Activated CD4-positive, alpha-beta T cell treated with anti-CD3 and anti-CD28 coated beads for 36 hours (primary cell): ENCODE measurements around the gene EZR. TPM values are rescaled to one million over a fixed set of nuclear protein-coding genes. Genes with fewer than 3 reads are reported as not detected.

Source experiments
- ATAC-seq: fragments of 200-7000 bp; cut with Tn5 transposase; one replicate; pipeline ENCODE4 v1.10.0; 2021; ENCODE audit warnings: mild to moderate bottlenecking, moderate library complexity
- CTCF ChIA-PET: fragments of 350-600 bp; sonication (Branson Sonifier 250); formaldehyde crosslinking; loops from one replicate; lab custom pipeline; 2021; ENCODE audit warnings: antibody characterized with exemption; lab: Charles Lee
- POLR2A ChIA-PET: fragments of 350-600 bp; sonication (Branson Sonifier 250); formaldehyde crosslinking; loops from one replicate; lab custom pipeline; 2021; ENCODE audit warnings: antibody characterized with exemption, inconsistent platforms; lab: Charles Lee
- DNase-seq: peaks from one replicate; pipeline ENCODE4 v3.0.0-alpha.2; 2020
- H3K27ac Mint-ChIP-seq: one replicate; pipeline ENCODE4 v1.8.0; 2021; ENCODE audit warnings: mixed read lengths
- H3K27me3 Mint-ChIP-seq: one replicate; pipeline ENCODE4 v1.8.0; 2021; ENCODE audit warnings: mixed read lengths
- H3K36me3 Mint-ChIP-seq: one replicate; pipeline ENCODE4 v1.8.0; 2021; ENCODE audit warnings: low read depth, mixed read lengths
- H3K4me1 Mint-ChIP-seq: one replicate; pipeline ENCODE4 v1.8.0; 2021; ENCODE audit warnings: mixed read lengths
- H3K4me3 Mint-ChIP-seq: one replicate; pipeline ENCODE4 v1.8.0; 2021; ENCODE audit warnings: mild to moderate bottlenecking, moderate library complexity, mixed read lengths
- H3K9me3 Mint-ChIP-seq: one replicate; pipeline ENCODE4 v1.8.0; 2021; ENCODE audit warnings: low read depth, mixed read lengths
- intact Hi-C, 2 experiments: fragments of 100-400 bp; cut with DNase I in 1 of 2; cut with micrococcal nuclease in 1 of 2; formaldehyde crosslinking; loops; one replicate each; pipeline versions ENCODE4 v1.14.2 to v1.15.1; 2022 to 2024; cut with DNase I, micrococcal nuclease
- total RNA-seq, 2 experiments: library from RNA; stranded (reverse); gene quantifications; one replicate each; pipeline ENCODE4 v1.2.3, GENCODE V29; 2021

The EZR gene
- total RNA-seq, 2 experiments from 2014 or later, result 197 to 203 TPM

DNA sequence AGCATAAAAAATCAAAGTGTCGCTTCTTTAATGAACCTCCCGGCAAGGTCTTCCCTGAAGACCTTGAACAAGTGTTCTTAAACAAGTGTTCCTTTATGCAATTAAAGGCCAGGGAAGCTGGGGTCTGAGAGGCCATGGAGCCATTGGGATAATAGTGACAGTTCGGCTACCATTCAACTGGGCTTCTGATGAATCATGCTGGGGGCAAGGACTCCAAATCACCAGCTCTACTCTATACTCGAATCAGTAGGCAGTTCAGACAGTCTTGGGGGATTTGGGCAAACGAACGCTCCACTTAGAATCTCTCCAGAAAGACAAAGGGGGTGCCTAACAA lies 34.7 kb upstream of the EZR start:
- Mint-ChIP-seq H3K27ac (no peak overlapping the region), H3K9me3 (no peaks in the 10 kb centered on the region), H3K4me3 (no peak overlapping the region), H3K27me3 (no peaks in the 10 kb centered on the region), H3K36me3 (no peaks in the 10 kb centered on the region), H3K4me1 (peaks cover 29% of the 10 kb centered on the region)
- ChIA-PET POLR2A (interaction anchor here (1.0 to 2.0 kb wide), 4 partner anchors 14 to 205 kb away, joined by 3 to 34 read pairs (median 4); partner anchors contain the start of gene SYTL3), CTCF (interaction anchor here (0.6 to 2.7 kb wide), 6 partner anchors 9 to 271 kb away, joined by 3 to 22 read pairs (median 4); no protein-coding TSS in a partner anchor)
- intact Hi-C loops, result loop anchor here (1.0 to 10.0 kb wide), 7 partner anchors 15 to 1089 kb away; partner anchors contain the start of genes SOD2 (in 1 of the 2) and TAGAP (in 1 of the 2)
- no peak for ATAC-seq
- no peak for DNase-seq

DNA sequence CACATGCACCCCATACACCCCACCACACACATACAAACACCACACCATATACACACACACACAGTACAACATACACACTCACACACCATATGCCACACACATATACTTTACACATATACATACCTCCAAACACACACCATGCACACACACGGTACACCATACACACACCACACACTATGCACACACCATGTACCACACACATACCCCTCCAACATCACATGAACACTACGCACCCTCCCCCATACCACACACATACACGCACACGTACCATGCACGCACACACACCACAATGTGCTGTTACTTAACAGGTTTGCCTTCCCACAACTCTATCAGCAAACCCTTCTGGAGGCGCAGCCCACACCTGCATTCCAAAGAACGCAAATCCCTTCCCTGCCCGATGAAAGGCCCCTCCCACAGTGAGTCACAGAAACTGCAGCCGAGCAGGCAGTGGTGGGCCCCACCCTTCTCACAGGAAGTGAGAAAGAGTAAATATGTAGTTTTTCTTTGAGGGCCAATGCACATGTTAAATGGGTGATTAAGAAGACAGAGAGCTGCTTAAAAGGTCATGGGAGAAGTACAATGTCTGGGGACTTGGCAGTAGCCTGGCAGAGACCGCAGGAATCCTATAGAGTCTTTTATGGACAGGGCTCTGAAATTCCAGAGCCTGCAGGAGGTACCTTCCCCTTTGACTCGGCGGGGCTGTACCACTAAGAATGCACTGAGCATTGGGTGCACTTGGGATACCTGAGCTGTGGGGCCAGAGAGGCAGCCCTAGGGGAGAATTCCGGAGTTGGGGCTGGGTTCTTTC lies 34.1 kb upstream of the EZR start:
- CTCF ChIA-PET, result interaction anchor here (0.6 to 2.7 kb wide), 3 partner anchors 15 to 120 kb away, joined by 3 to 22 read pairs (median 3); no protein-coding TSS in a partner anchor
- intact Hi-C loops, result loop anchor here (1.0 to 10.0 kb wide), 7 partner anchors 16 to 1088 kb away; partner anchors contain the start of genes SOD2 (in 1 of the 2) and TAGAP (in 1 of the 2)
- H3K36me3 Mint-ChIP-seq, result no peaks in the 10 kb centered on the region

DNA sequence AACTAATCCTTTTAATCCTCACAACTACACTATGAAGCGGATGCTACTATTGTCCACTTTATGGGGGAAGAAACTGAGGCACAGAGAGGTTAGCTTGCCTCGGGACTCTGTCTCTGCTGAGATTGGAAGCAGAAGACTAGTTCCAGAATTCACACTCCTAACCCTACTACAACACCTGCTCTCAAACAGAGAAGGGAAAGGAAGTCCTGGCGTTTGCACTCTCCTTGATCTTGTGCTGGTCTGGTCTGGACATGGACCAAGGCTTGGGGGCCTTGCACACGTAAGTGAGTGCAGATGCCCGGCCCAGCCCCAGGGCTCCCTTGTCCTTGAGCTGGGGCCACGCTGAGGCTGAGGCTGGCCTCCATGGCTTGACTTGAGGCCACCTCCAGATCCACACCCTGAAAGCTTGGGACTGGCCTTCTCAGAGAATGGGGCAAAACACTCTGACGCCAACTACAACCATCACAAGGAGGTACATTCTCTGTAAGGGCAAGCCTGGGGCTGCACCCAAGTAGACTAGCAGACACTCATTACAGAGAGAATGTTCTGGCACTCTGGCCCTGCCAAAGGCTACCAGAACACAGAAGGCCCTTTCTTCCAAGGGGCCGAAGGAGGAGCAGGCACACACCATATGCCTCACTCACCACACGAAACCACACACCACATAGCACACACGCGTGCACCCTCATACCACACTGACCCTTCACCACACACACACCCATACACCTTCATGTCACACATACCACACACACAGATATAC lies 33.3 kb upstream of the EZR start:
- no peak overlapping the region for H3K4me3 Mint-ChIP-seq
- no peak overlapping the region for H3K27ac Mint-ChIP-seq
- ChIA-PET CTCF (interaction anchor here (0.7 to 1.5 kb wide), 2 partner anchors 121 to 199 kb away, joined by 3 read pairs; no protein-coding TSS in a partner anchor), POLR2A (interaction anchor here (0.6 kb wide), 1 partner anchor 18 kb away, joined by 3 read pairs; no protein-coding TSS in a partner anchor)
- no peaks in the 10 kb centered on the region for H3K36me3 Mint-ChIP-seq
- no peaks in the 10 kb centered on the region for H3K27me3 Mint-ChIP-seq
- intact Hi-C loops, result loop anchor here (1.0 to 10.0 kb wide), 7 partner anchors 17 to 1088 kb away; partner anchors contain the start of genes SOD2 (in 1 of the 2) and TAGAP (in 1 of the 2)
- no peaks in the 10 kb centered on the region for H3K9me3 Mint-ChIP-seq
- peaks cover 29% of the 10 kb centered on the region for H3K4me1 Mint-ChIP-seq
- DNase-seq (peak; percentile 24), ATAC-seq (no peak)

More for the DNA sequence above, 34.1 kb upstream of the EZR start:
- POLR2A ChIA-PET, result interaction anchor here (1.0 to 2.0 kb wide), 3 partner anchors 17 to 204 kb away, joined by 3 to 34 read pairs (median 5); partner anchors contain the start of gene SYTL3
- no peaks in the 10 kb centered on the region for H3K27me3 Mint-ChIP-seq
- H3K4me3 Mint-ChIP-seq, result no peak overlapping the region
- peak; percentile 94 for DNase-seq
- no peak overlapping the region for H3K27ac Mint-ChIP-seq
- peaks cover 29% of the 10 kb centered on the region for H3K4me1 Mint-ChIP-seq
- no peaks in the 10 kb centered on the region for H3K9me3 Mint-ChIP-seq
- ATAC-seq, result peak; percentile 83

DNA sequence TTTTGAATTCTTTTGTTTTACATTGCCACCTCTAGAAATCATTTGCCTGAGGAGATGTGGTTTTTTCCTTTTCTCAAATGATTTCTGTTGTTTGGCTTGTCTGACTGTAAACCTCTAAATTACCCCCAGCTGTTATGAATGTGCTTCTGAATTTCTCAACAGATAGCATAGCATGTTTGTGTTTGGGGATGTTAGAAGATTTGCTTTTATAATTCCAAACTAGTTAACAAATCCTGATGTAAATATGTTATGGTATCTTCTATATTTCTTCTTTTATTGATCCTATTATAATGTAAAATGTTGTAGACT lies 31.6 kb upstream of the EZR start:
- ATAC-seq (no peak), DNase-seq (no peak)
- ChIA-PET CTCF (interaction anchor here (0.7 to 1.4 kb wide), 3 partner anchors 17 to 301 kb away, joined by 3 to 5 read pairs (median 4); no protein-coding TSS in a partner anchor), POLR2A (no interaction called here)
- Mint-ChIP-seq H3K27me3 (no peaks in the 10 kb centered on the region), H3K4me1 (peaks cover 23% of the 10 kb centered on the region), H3K36me3 (no peaks in the 10 kb centered on the region), H3K27ac (peak overlapping the region; percentile 89), H3K4me3 (no peak overlapping the region), H3K9me3 (no peaks in the 10 kb centered on the region)
- intact Hi-C loops, result loop anchor here (1.0 to 10.0 kb wide), 11 partner anchors 19 to 1086 kb away; partner anchors contain the start of genes EZR (in 1 of the 2), SOD2 (in 1 of the 2) and TAGAP (in 1 of the 2)

DNA sequence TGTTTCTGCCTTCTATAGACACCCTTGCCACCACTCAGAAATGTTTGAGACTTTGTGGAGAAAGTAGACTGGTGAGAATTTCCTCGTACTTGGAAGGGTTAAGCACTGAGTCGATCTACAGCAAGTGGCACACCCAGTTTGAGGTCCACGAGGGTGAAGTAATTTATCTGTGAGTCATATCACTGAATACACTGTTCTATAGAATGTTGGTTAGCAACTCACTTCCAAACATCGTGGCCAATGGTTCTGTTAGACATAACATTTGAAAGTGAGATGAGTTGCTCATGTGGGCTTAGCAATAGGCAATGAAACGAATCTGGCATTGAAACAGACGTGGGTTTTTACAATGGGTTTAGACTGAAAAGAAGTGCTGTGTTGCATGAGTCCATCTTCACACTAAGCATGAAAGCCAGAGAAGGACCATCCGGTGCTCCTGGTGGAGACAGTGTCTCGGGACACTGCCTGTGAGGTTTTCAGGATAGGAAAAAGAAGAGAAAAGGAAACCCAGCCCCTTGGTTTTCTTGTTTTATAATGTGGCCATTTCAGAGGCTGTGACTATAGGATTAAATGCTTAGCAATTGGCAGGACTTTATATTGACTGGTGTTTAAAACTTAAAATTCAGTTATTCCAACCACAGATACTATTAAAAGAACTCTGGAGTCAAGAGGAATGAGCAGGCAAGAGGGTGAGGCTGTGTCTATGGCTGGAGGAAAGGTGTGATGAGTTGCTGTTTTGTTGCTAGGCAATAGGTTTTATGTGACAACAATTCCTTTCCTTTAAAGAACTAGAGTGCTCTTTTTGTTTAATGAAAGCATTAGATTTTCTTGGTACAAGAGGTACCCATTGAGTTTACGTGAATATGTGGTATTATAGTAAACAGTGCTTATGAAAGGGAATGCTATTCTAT lies 31.0 kb upstream of the EZR start:
- H3K9me3 Mint-ChIP-seq, result no peaks in the 10 kb centered on the region
- H3K27ac Mint-ChIP-seq, result peak overlapping the region; percentile 89
- H3K4me3 Mint-ChIP-seq, result peak overlapping the region; percentile 45
- H3K36me3 Mint-ChIP-seq, result no peaks in the 10 kb centered on the region
- intact Hi-C loops, result loop anchor here (1.0 to 10.0 kb wide), 11 partner anchors 19 to 1085 kb away; partner anchors contain the start of genes EZR (in 1 of the 2), SOD2 (in 1 of the 2) and TAGAP (in 1 of the 2)
- ChIA-PET CTCF (interaction anchor here (1.4 kb wide), 1 partner anchor 20 kb away, joined by 5 read pairs; no protein-coding TSS in a partner anchor), POLR2A (no interaction called here)
- no peaks in the 10 kb centered on the region for H3K27me3 Mint-ChIP-seq
- ATAC-seq, result peak; percentile 72
- peaks cover 19% of the 10 kb centered on the region for H3K4me1 Mint-ChIP-seq
- DNase-seq, result peak; percentile 70

DNA sequence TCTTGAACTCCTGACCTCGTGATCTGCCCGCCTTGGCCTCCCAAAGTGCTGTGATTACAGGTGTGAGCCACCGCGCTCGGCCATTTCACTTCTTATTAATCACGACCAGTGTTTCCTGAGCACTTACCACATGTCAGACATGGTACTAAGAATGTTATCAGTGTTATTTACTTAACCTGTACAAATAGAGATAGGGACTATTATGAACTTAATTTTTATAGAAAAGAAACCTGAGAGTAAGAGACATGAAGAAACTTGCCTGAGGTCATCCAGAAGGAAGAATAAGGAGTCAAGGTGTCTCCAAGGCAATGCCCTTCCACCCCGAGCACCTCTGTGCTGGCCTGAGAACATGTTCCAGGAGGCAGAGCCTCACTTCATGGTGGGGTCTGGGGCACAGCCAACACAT lies 29.3 kb upstream of the EZR start:
- CTCF ChIA-PET, result no interaction called here
- no peaks in the 10 kb centered on the region for H3K27me3 Mint-ChIP-seq
- intact Hi-C loops, result no loop called here
- no peak for DNase-seq
- no peak overlapping the region for H3K4me3 Mint-ChIP-seq
- H3K9me3 Mint-ChIP-seq, result no peaks in the 10 kb centered on the region
- H3K27ac Mint-ChIP-seq, result no peak overlapping the region
- POLR2A ChIA-PET, result no interaction called here
- H3K4me1 Mint-ChIP-seq, result peaks cover 19% of the 10 kb centered on the region
- ATAC-seq, result no peak
- H3K36me3 Mint-ChIP-seq, result no peaks in the 10 kb centered on the region

DNA sequence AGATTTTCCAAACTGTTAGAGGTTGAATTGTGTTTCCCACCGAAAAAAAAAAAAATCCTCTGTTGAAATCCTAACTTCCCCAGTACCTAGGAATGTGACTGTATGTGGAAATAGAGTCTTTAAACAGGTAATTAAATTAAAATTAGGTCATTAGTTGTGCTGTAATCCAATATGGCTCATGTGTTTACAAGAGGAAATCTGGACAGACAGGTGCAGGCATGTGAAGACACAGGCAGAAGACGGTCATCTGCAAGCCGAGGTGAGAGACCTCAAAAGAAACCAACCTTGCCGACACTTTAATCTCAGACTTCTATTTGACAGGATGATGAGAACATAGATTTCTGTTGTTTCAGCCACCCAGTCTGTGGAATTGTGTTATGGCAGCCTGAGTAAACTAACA lies 28.6 kb upstream of the EZR start:
- Mint-ChIP-seq H3K4me3 (no peak overlapping the region), H3K36me3 (no peaks in the 10 kb centered on the region), H3K4me1 (peaks cover 19% of the 10 kb centered on the region), H3K27ac (no peak overlapping the region), H3K27me3 (no peaks in the 10 kb centered on the region), H3K9me3 (no peaks in the 10 kb centered on the region)
- ChIA-PET POLR2A (no interaction called here), CTCF (no interaction called here)
- ATAC-seq (no peak), DNase-seq (no peak)
- intact Hi-C loops, result no loop called here

DNA sequence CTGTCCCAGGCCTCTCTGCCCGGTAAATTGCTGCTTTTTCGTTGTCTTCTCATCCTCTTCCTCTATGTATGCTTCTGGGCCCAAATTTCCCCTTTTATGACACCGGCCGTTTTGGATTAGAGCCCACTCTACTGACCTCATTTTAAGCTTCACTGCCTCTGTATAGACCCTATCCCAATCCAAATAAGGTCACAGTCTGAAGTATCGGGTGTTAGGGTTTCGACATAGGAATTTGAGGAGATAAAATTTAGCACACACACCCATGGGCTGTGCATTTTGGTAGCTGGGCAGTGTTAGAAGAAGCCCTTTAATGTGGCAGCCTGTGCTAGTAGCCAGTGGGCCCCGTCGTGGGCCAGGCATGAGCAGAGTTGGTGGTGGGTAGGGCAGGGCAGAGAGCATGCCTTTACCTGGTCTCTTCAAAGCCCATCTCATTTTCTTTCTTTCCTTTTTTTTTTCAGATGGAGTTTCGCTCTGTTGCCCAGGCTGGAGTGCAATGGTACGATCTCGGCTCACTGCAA lies 27.9 kb upstream of the EZR start:
- intact Hi-C loops, result no loop called here
- no peak for ATAC-seq
- no peak overlapping the region for H3K4me3 Mint-ChIP-seq
- CTCF ChIA-PET, result interaction anchor here (1.3 kb wide), 1 partner anchor 14 kb away, joined by 5 read pairs; no protein-coding TSS in a partner anchor
- no peak for DNase-seq
- no peaks in the 10 kb centered on the region for H3K9me3 Mint-ChIP-seq
- H3K27me3 Mint-ChIP-seq, result no peaks in the 10 kb centered on the region
- POLR2A ChIA-PET, result no interaction called here
- peaks cover 19% of the 10 kb centered on the region for H3K4me1 Mint-ChIP-seq
- H3K36me3 Mint-ChIP-seq, result no peaks in the 10 kb centered on the region
- H3K27ac Mint-ChIP-seq, result no peak overlapping the region

DNA sequence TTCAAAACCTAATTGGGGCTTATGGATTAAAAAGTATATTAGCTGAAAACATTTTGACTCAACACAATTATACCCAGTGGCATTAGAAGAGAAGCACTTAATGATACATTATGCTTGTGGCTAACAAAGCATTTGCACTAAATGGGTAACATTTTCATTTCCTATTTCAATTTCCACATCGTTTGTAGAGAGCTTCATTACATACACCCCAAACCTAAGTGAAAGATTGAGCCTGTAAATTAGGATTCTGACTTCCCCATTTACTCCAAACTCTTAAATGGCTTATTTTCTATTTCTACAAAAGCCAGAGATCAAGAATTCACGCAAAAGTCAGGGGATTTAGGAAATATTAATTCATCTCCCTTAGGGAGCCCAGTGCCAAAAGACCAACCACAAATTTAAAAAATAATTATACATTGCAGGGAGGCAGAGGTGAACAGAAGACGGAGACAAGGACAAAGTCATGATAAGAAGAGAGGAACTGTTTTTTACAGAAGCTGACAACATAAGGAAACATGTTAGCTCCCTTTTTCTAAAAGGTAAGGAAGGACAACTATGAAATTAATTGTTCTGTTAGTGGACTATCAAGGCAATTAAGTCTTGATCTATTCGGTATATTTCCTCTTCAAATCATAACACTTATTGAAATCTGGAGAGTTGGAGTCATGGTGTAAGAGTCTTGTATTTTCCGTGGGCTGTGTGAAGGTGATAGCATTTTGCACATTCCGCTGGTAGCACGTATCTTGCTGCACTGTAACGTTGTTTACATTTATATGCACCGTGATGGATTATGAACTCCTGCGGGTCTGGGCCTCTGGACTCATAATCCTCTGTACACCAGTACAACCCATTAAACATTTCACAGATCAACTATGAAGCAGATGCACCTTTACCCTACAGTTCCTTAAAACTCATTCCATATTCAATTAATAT lies 24.8 kb upstream of the EZR start:
- ATAC-seq, result no peak
- peaks cover 3% of the 10 kb centered on the region for H3K9me3 Mint-ChIP-seq
- intact Hi-C loops, result no loop called here
- no peak for DNase-seq
- H3K27ac Mint-ChIP-seq, result no peak overlapping the region
- ChIA-PET POLR2A (interaction anchor here (0.7 kb wide), 1 partner anchor 25 kb away, joined by 9 read pairs; no protein-coding TSS in a partner anchor), CTCF (interaction anchor here (0.6 to 1.7 kb wide), 3 partner anchors 19 to 25 kb away, joined by 4 to 5 read pairs (median 4); no protein-coding TSS in a partner anchor)
- H3K4me1 Mint-ChIP-seq, result no peaks in the 10 kb centered on the region
- no peak overlapping the region for H3K4me3 Mint-ChIP-seq
- H3K36me3 Mint-ChIP-seq, result no peaks in the 10 kb centered on the region
- H3K27me3 Mint-ChIP-seq, result no peaks in the 10 kb centered on the region
